H7 (cell line): Measurements from ENCODE around the gene CYSLTR2. TPM values are rescaled to one million over a fixed set of nuclear protein-coding genes. Genes with fewer than 3 reads are reported as not detected.
"Not testable (repeated sequence)": the region's sequence is repeated elsewhere in the genome, so short reads cannot be mapped to it uniquely, and the experiment has no call there.

ENCODE experiments used
- DNase-seq: peaks from one replicate; pipeline ENCODE4 v3.0.0; 2012
- H3K27me3 ChIP-seq: 2 replicates; pipeline ENCODE4 v1.6.0; 2011; ENCODE audit warnings: mild to moderate bottlenecking, low read length; ENCODE audit not compliant: control insufficient read depth, insufficient read depth
- H3K36me3 ChIP-seq: replicated peaks from 2 replicates; pipeline ENCODE4 v1.5.1; 2011; ENCODE audit warnings: low read length; ENCODE audit not compliant: control insufficient read depth, insufficient read depth
- H3K4me3 ChIP-seq: 2 replicates; pipeline ENCODE4 v1.5.1; 2011; ENCODE audit warnings: low read depth, mild to moderate bottlenecking, control low read depth, low read length, moderate library complexity; ENCODE audit not compliant: insufficient read depth
- total RNA-seq: library from RNA; depleted of rRNA; stranded (reverse); fragments of >200 nt; shearing (Covaris generic); gene quantifications from 2 replicates; pipeline ENCODE4 v1.2.3, GENCODE V29; 2014

CYSLTR2 gene
- total RNA-seq, 1 experiment from 2014 or later = not detected

DNA sequence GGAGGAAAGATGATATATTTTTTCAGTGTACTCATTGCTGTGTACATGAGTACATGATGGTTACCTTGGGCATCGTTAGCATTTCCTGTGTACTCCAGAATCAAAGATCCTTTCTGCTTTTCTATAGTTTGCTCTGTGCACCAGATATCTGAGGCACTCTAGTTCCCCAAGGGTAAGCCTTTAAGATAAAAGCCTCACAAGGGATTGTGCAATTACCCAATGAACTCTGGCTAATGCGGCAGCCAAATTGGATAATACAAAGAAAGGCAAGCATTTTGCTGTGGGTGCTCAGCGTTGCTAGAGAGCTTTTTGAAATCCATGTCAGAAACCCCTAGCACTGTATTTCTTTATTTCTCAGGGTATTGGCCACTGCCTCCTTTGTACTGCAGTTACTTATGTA, 2.9 kb downstream of the CYSLTR2 start:
- no peak overlapping the region for H3K4me3 ChIP-seq
- H3K27me3 ChIP-seq = no peaks in the 10 kb centered on the region
- H3K36me3 ChIP-seq = no peaks in the 10 kb centered on the region
- no peak for DNase-seq

DNA sequence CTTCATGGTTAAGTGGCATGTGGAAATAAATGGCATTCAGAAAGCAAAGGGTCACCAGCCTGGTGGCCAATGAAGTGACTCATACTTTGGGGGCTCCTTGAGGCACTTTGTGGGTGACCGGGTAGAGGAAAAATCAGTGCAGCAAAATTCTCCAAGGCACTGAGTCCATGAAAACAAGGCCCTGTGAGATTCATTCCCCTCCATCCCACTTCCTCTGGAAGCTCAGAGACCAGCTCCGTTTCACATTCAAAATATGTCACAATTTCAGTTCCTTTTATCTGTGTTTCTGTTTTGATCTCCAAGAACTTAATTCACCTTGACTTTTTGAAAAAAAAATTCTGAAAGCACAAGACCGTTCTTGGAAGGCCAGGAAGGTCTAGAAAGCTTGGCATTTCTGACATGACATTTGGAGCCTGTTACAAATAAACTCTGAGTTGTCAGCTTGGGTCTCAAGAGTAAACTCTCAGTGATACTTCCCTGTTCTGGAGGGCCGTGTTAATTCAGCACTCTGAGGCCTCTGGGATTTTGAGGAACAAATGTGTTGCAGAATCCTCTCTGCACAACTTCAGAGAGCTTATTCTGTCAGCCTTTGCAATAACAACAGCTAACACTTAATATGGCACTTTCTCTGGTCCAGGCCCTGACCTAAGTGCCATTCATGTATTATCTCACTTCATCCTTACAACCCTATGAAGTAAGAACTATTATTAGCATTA, 6.8 kb downstream of the CYSLTR2 start:
- Histone ChIP-seq H3K27me3 (no peaks in the 10 kb centered on the region), H3K36me3 (no peaks in the 10 kb centered on the region), H3K4me3 (no peak overlapping the region)
- DNase-seq = no peak

DNA sequence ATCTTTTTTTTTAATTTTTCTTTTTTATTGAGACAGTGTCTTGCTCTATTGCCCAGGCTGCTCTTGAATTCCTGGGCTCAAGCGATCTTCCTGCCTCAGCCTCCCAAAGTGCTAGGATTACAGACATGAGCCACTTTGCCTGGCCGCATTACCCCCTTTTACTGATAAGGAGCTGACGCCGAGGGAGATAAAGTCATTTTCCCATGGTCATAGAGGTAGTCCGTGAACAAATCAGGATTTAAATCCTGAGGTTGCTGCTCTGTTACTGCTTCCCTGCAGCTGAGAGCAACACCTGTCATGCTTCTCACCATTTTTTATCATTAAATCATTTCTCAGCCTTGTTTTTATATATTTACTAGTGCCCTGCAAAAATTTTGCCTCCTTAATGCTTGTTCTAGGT, 7.4 kb downstream of the CYSLTR2 start:
- no peak for DNase-seq
- no peaks in the 10 kb centered on the region for H3K36me3 ChIP-seq
- H3K27me3 ChIP-seq = no peaks in the 10 kb centered on the region
- H3K4me3 ChIP-seq = no peak overlapping the region

DNA sequence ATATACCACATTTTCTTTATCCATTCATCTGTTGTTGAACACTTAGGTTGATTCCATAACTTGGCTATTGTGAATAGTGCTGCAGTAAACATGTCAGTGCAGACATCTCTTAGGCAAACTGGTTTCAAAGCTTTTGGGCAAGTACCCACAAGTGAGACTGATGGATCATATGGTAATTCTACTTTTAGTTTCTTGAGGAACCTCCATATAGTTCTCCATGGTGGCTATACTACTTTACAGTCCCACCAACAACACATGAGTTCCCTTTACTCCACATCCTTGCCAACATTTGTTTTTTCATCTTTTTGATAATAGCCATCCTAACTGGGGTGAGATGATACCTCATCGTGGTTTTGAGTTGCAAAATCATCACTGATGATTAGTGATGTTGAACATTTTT, 8.5 kb downstream of the CYSLTR2 start:
- H3K4me3 ChIP-seq = no peak overlapping the region
- H3K27me3 ChIP-seq = no peaks in the 10 kb centered on the region
- no peaks in the 10 kb centered on the region for H3K36me3 ChIP-seq
- no peak for DNase-seq

DNA sequence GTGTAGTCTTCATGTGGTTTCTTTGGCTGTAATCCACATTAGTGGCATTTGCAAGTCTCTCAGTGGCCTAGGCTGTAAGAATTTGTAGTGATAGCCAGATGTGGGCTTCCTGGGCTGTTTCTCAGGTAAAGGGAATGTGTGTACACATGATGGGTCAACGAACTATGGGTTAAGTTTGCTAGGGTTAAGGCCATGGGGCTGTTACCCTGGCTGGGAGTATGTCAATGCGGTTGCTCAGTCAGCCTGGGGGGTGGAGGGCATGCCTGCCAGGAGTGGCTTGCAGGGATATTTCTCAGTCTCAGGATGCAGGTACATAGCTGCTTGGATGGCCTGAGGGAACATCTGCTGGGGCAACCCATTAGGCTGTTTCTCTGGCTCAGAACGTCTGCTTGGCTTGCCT, 13.4 kb downstream of the CYSLTR2 start:
- Histone ChIP-seq H3K36me3 (no peaks in the 10 kb centered on the region), H3K27me3 (no peaks in the 10 kb centered on the region), H3K4me3 (no peak overlapping the region)
- DNase-seq = no peak

DNA sequence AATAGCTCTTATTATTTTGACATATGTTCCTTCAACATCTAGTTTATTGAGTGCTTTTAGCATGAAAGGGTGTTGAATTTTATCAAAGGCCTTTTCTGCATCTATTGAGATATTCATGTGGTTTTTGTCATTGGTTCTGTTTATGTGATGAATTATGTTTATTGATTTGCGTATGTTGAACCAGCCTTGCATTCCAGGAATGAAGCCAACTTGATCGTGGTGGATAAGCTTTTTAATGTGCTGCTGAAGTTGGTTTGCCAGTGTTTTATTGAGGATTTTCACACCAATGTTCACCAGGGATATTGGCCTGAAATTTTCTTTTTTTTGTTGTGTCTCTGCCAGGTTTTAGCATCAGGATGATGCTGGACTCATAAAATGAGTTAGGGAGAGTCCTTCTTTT, 17.7 kb downstream of the CYSLTR2 start:
- not testable (repeated sequence) for DNase-seq, H3K4me3 ChIP-seq, H3K27me3 ChIP-seq, H3K36me3 ChIP-seq

DNA sequence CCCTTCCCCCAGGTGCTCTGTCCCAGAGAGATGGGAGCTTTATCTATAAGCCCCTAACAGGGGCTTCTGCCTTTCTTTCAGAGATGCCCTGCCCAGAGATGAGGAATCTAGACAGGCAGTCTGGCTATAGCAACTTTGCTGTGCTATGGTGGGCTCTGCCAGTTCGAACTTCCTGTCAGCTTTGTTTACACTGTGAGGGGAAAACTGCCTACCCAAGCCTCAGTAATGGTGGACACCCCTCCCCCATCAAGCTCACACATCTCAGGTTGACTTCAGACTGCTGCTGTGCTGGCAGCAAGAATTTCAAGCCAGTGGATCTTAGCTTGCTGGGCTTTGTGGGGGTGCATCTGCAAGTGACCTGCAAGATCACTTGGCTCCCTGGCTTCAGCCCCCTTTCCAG, 21.5 kb downstream of the CYSLTR2 start:
- Histone ChIP-seq H3K36me3 (no peaks in the 10 kb centered on the region), H3K27me3 (no peaks in the 10 kb centered on the region), H3K4me3 (no peak overlapping the region)
- DNase-seq = no peak

DNA sequence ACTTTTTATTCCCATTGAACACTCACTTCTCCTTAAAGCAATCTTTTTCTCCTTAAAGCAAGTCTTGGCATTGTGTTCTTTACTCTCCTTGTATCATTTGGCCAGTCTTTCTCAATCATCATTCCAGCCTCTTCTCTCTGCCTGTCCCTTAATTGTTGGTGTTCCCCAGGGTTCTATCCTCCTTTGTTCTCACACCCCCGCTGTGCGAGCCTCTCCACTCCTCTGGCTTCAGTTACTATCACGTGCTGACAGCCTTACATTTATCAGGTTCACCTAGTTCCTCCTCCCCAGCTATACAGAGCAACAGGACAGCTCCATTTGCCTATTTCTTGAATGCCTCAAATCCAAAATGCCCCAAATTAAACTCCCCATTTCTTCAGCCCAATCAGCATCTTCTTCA, 24.6 kb downstream of the CYSLTR2 start:
- Histone ChIP-seq H3K36me3 (no peaks in the 10 kb centered on the region), H3K27me3 (no peaks in the 10 kb centered on the region), H3K4me3 (no peak overlapping the region)
- DNase-seq = no peak

DNA sequence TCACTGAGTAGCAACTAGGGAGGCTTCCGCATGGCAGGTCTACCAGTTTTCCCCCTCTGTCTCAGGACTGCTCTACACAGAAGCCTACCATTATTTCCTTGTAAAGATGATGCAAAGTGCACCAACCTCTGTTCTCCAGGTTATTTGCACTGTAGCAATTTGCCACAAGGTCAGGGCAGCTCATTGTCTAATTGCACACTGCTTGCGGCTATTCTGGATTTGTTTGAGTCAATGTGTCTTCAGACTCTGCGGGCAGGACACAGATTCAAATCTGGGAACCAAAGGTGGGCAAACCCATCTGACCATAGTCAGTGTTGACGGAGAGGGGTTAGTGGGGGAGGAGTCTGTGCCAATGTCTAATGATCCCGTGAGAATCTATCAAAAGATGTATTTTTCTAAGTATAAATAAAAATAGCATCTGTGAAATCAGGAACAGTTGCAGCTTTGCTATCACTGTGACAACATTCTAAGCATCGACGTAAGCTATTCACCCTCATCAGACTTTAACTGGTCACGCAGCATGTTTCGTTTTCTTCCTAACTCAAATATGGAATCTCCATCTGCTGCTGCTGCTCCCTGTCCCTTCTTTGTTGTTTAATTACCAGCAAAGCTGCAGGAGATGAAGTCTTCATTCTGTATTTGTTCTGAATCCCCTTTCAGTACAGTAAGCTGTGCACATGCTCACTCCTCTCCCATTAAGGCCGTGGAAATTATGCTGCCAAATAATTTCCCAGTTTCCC, 26.4 kb downstream of the CYSLTR2 start:
- Histone ChIP-seq H3K4me3 (no peak overlapping the region), H3K36me3 (no peaks in the 10 kb centered on the region), H3K27me3 (no peaks in the 10 kb centered on the region)
- DNase-seq = no peak

DNA sequence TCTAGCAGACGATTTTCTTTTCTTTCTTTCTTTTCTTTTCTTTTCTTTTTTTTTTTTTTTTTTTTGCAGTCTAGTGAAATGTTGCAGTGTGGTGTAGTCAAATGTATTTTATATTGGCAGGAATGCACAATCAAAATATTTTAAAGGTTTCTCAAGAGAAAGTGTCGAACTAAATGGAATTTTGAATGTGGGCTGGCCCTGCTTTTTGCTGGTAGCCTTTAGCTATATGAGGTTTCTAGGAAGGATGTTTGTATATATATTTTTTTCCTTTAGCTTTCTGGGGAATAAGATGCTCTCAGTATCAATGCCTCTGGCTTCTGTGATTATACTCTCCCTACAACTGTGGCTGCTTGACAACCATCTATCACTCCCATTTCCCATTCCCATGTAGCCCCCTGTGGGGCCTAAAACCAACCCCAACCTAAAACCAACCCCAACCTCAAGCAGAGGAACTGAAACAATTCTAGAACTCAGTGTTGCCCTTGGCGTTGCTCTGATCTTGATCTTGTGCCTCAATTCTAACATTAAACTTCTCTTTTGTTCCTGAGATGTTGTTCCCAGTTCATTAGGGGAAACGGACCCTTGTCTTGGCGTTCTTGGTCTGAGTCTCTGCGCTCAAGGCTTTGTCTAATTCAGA, 27.1 kb downstream of the CYSLTR2 start:
- Histone ChIP-seq H3K27me3 (no peaks in the 10 kb centered on the region), H3K36me3 (no peaks in the 10 kb centered on the region), H3K4me3 (no peak overlapping the region)
- no peak for DNase-seq

DNA sequence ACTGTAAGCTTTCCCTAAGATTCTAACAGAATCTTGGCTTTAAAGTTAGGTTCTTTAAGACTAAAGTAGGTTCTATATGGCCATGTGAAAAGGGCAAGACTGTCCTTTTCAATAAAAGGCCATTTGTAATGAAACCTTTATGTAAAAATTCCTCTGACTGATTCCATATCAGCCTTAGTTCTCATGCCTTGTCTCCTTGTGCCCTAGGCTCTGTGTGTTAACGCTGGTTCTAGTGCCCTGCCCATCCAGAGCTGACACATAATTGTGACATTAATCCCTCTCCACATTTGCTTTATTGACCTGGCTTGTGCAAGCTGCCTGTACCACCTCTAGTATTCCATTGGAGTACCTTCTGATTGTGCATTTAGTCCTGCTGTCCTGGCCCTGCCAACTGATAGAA, 28.2 kb downstream of the CYSLTR2 start:
- Histone ChIP-seq H3K4me3 (no peak overlapping the region), H3K27me3 (no peaks in the 10 kb centered on the region), H3K36me3 (no peaks in the 10 kb centered on the region)
- DNase-seq = no peak

DNA sequence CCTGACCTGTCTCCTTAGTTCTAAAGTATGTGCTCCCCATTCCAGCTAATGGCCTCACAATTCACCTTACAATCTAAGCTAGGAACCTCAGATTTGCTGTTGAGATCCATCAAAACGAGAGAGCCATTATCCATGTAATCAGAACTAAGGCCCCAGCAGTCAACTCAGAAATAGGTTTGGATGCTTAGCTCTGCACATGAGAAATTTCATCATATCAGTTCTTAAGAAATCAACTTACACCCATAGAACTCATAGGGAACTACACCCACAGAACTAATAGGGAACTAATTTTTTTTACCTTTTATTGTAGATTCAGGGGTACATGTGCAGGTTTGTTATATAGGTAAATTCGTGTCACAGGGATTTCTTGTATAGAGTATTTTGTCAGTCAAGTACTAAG, 28.7 kb downstream of the CYSLTR2 start:
- no peak for DNase-seq
- H3K36me3 ChIP-seq = no peaks in the 10 kb centered on the region
- H3K4me3 ChIP-seq = no peak overlapping the region
- no peaks in the 10 kb centered on the region for H3K27me3 ChIP-seq

DNA sequence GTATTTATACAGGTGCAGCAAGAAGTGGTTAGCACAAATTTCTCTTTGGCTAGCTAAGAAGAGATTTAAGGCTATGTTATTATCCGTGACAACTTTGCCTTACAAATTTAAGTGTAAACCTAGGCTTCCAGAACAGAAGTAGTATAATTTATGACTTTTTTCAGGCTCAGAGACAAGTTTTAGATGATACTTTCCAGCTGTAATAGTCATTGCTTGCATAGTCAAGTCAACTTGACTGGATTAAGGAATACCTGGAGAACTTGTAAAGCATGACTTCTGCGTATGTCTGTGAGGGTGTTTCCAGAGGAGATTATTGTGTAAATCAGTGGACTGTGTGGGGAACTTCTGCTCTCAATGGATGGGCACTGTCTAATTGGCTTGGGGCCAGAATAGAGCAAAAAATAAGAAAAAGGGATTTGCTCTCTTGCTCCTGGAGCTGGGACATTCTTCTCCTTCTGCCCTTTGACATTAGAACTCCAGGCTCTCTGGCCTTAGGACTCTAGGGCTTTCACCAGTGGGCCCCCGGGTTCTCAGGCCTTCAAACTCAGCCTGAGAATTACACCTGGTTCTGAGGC, 33.0 kb downstream of the CYSLTR2 start:
- H3K36me3 ChIP-seq = no peaks in the 10 kb centered on the region
- no peak overlapping the region for H3K4me3 ChIP-seq
- no peaks in the 10 kb centered on the region for H3K27me3 ChIP-seq
- DNase-seq = no peak

DNA sequence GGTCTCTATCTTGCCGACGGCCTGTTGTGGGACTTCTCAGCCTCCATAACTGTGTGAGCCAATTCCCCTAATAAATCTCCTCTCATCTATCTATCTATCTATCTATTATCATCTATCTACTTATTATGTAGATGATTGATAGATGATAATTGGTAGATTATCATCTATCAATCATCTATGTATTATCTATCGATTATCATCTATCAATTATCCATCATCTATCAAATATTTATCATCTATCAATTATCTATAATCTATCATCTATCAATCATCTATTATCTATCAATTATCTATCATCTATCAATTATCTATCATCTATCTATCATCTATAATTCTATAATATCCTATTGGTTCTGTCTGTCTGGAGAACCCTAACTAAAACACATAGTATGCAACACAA, 33.5 kb downstream of the CYSLTR2 start:
- DNase-seq = no peak
- H3K36me3 ChIP-seq = no peaks in the 10 kb centered on the region
- H3K27me3 ChIP-seq = no peaks in the 10 kb centered on the region
- no peak overlapping the region for H3K4me3 ChIP-seq

DNA sequence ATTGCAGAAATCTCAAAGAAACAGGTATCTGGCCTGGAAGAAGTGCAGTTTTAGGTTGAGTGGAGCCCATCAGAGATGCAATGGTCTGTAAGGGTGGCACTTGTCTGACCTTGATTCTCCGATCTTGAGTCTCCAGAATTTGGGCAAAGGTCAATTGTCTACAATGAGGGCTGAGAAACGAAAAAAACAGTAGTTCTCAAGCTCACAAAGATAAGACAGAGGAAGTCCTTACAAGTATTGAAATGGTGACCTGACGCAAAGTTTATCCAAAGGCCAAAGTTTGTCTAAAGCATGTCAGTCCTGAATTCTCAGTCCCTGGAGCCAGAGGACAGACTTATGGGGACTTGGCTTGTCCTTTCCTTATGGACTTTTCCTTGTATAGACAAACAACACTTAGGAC, 40.3 kb downstream of the CYSLTR2 start:
- no peaks in the 10 kb centered on the region for H3K36me3 ChIP-seq
- no peaks in the 10 kb centered on the region for H3K27me3 ChIP-seq
- no peak overlapping the region for H3K4me3 ChIP-seq
- DNase-seq = no peak
